Mammary epithelial cell (primary cell): ENCODE data around the gene NCBP2.

Source experiments
- EZH2 ChIP-seq: IDR thresholded peaks from 2 replicates; pipeline ENCODE4 v1.6.1; 2012; ENCODE audit warnings: low read length, inconsistent platforms, borderline replicate concordance
- TF ChIP-seq, protein P1 (sequence below), 2 donors: IDR thresholded peaks in 1 of 2; conservative IDR thresholded peaks in 1 of 2; 2 replicates each; pipeline ENCODE4 v1.5.1; 2011 to 2012; ENCODE audit warnings: inconsistent platforms in 2 of 2, low read length in 2 of 2, mild to moderate bottlenecking in 2 of 2, control low read depth in 1 of 2, low read depth in 1 of 2; ENCODE audit not compliant: insufficient read depth in 1 of 2; ENCODE audit errors: extremely low read depth in 1 of 2

GRCh38 chr3:196889844-196890708, 52.3 kb downstream of the NCBP2 start:
- TF ChIP-seq, protein P1, sequence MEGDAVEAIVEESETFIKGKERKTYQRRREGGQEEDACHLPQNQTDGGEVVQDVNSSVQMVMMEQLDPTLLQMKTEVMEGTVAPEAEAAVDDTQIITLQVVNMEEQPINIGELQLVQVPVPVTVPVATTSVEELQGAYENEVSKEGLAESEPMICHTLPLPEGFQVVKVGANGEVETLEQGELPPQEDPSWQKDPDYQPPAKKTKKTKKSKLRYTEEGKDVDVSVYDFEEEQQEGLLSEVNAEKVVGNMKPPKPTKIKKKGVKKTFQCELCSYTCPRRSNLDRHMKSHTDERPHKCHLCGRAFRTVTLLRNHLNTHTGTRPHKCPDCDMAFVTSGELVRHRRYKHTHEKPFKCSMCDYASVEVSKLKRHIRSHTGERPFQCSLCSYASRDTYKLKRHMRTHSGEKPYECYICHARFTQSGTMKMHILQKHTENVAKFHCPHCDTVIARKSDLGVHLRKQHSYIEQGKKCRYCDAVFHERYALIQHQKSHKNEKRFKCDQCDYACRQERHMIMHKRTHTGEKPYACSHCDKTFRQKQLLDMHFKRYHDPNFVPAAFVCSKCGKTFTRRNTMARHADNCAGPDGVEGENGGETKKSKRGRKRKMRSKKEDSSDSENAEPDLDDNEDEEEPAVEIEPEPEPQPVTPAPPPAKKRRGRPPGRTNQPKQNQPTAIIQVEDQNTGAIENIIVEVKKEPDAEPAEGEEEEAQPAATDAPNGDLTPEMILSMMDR (conservative IDR thresholded peaks at IDR 0.05 in 1 of 2, IDR thresholded peaks at IDR 0.05 in 1 of 2; ENCODE audit: extremely low read depth in 1 of 2, insufficient read depth in 1 of 2, low read depth in 1 of 2, low read length in 2 of 2), result no peak
- no peak for TF ChIP-seq EZH2
